PFSK-1 (cell line): Measurements from ENCODE around the gene RFX2.

Experiments used
- FOXP2 ChIP-seq: optimal IDR thresholded peaks from 2 replicates; pipeline ENCODE3; 2011; ENCODE audit warnings: borderline replicate concordance, control low read depth, inconsistent platforms; ENCODE audit not compliant: insufficient read depth; ENCODE audit errors: extremely low read length, extremely low read depth
- POLR2AphosphoS5 ChIP-seq: IDR thresholded peaks from 2 replicates; pipeline ENCODE4 v1.6.1; 2012; ENCODE audit warnings: low read depth, mild to moderate bottlenecking, control low read depth, low read length, moderate library complexity
- REST ChIP-seq, 2 experiments: IDR thresholded peaks; 2 replicates each; pipeline versions ENCODE4 v1.6.1 to v1.8.0; 2011 to 2012; ENCODE audit warnings: low read depth in 2 of 2, low read length in 2 of 2, control low read depth in 1 of 2, inconsistent platforms in 1 of 2, mild to moderate bottlenecking in 1 of 2, moderate library complexity in 1 of 2; ENCODE audit not compliant: insufficient read depth in 1 of 2
- SIN3A ChIP-seq: IDR thresholded peaks from 2 replicates; pipeline ENCODE4 v1.6.1; 2012; ENCODE audit warnings: mild to moderate bottlenecking, low read length, moderate library complexity, borderline replicate concordance; ENCODE audit not compliant: insufficient read depth
- TAF1 ChIP-seq: IDR thresholded peaks from 2 replicates; pipeline ENCODE4 v1.6.1; 2012; ENCODE audit warnings: low read length, control low read depth, borderline replicate concordance; ENCODE audit not compliant: insufficient read depth

Gene RFX2

GRCh38 chr19:6076291-6076665 is 34.0 kb downstream of the RFX2 start:
- TF ChIP-seq REST (IDR thresholded peaks at IDR 0.05; ENCODE audit: insufficient read depth in 1 of 2, low read depth in 2 of 2, low read length in 2 of 2), result no peak
- TF ChIP-seq FOXP2, result no peak
- TF ChIP-seq SIN3A, result no peak
- TF ChIP-seq POLR2AphosphoS5, result no peak
- no peak for TF ChIP-seq TAF1

DNA sequence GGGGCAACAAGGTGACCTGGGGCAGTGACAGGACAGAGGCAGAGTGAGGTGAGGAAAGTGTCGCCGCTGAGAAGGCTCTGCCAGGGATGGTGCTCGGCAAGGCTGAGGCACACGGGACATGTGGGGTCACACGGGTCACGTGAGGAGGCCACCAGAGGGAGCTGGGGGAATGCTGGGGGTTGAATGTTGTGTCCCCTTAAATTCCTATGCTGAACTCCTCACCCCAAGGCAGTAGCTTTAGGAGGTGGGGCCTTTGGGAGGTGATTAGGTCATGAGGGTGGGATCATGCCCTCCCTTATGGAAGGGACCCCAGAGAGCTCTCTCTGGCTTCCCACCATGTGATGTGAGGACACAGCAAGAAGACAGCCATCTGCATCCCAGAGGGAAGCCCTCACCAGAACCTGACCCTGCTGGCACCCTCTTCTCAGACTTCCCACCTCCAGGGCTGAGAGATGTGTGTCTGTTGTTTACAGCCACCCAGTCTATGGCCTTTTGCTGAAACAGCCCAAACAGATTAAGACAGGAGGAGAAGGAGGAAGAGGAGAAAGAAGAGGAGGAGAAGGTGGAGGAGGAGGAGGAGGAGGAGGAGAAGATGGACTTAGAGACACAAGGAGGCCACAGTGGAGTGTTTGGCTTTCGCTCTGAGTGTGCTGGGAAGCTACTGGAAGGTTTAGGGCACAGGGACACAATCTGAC is 35.4 kb downstream of the RFX2 start:
- TF ChIP-seq REST (IDR thresholded peaks at IDR 0.05; ENCODE audit: insufficient read depth in 1 of 2, low read depth in 2 of 2, low read length in 2 of 2) (no peak), POLR2AphosphoS5 (no peak), FOXP2 (no peak), TAF1 (no peak), SIN3A (no peak)

- no peak for TF ChIP-seq SIN3A
- no peak for TF ChIP-seq POLR2AphosphoS5
- no peak for TF ChIP-seq TAF1
- TF ChIP-seq REST (IDR thresholded peaks at IDR 0.05; ENCODE audit: insufficient read depth in 1 of 2, low read depth in 2 of 2, low read length in 2 of 2), result no peak
- TF ChIP-seq FOXP2, result no peak
Measured at GRCh38 chr19:6073858-6074708, 36.2 kb downstream of the RFX2 start.

- no peak for TF ChIP-seq POLR2AphosphoS5
Measured at GRCh38 chr19:6071875-6072274, 38.4 kb downstream of the RFX2 start.

DNA sequence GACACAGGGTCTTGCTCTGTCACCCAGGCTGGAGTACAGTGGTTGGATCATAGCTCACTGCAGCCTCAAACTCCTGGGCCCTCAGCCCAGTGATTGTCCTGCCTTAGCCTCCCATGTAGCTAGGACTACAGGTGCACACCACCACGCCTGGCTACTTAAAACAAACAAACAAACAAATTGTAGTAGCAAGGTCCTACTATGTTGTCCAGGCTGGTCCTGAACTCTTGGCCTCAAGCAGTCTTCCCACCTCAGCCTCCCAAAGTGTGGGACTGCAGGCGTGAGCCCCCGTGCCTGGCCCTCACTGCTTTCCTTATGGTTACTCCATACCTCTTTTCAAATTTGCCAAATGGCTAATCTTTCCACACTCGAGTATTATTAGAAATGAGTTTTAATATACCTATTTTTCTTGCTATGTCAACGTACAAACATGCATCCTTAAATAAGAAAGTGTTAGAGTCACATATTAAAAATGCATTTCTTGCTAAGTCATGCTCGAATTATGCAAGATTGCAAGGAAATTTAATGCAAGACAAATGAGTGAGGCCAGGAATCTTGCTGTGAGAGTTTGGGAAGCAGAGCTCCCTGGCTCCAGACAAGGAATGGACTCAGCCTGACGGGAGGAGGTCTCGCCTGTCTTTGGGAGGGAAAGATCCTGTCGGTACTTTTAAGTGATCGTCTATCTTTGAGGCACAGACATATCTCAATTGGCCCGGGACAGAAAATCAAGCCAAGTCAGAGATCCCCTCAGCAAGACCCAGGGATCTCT is 39.4 kb downstream of the RFX2 start:
- TF ChIP-seq SIN3A (no peak), REST (IDR thresholded peaks at IDR 0.05; ENCODE audit: insufficient read depth in 1 of 2, low read depth in 2 of 2, low read length in 2 of 2) (no peak)
